Adrenal gland (tissue), 12 donors: ENCODE data around the gene FANCI. TPM values are rescaled to one million over a fixed set of nuclear protein-coding genes. Genes with fewer than 3 reads are reported as not detected.

ENCODE experiments used
- DNase-seq, 7 donors: peaks; one replicate each; pipeline ENCODE4 v3.0.0-alpha.2; 2019 to 2020
- H3K27ac ChIP-seq, 5 donors: fragments of 200-600 bp; sonication (generic) in 4 of 5; 1 replicate in 3 of 5; 2 replicates in 2 of 5; pipeline versions ENCODE4 v1.5.1 to v1.8.0; 2016 to 2020; ENCODE audit warnings: mild to moderate bottlenecking in 1 of 5
- H3K27me3 ChIP-seq: fragments of 200-600 bp; 2 replicates; pipeline ENCODE4 v1.8.0; 2021
- H3K36me3 ChIP-seq, 2 donors: fragments of 200-600 bp; replicated peaks in 1 of 2; 1 replicate in 1 of 2; 2 replicates in 1 of 2; pipeline versions ENCODE4 v1.5.1 to v1.8.0; 2018 to 2022
- H3K4me1 ChIP-seq, 2 donors: fragments of 200-600 bp; replicated peaks in 1 of 2; 1 replicate in 1 of 2; 2 replicates in 1 of 2; pipeline versions ENCODE4 v1.5.1 to v1.8.0; 2018 to 2021
- H3K4me3 ChIP-seq, 4 donors: fragments of 200-600 bp; sonication (generic) in 3 of 4; one replicate each; pipeline ENCODE4 v1.5.1; 2016 to 2018
- H3K9me3 ChIP-seq, 3 donors: fragments of 200-600 bp; sonication (generic) in 1 of 3; replicated peaks in 1 of 3; 1 replicate in 2 of 3; 2 replicates in 1 of 3; pipeline versions ENCODE4 v1.5.1 to v1.8.0; 2016 to 2021
- POLR2A ChIP-seq, 2 donors: fragments of 450-650 bp; IDR thresholded peaks; one replicate each; pipeline ENCODE4 v1.6.1; 2017; ENCODE audit warnings: antibody characterized with exemption in 2 of 2, mild to moderate bottlenecking in 2 of 2, moderate library complexity in 1 of 2
- WGBS, 4 donors: extraction: QIAGEN DNeasy Blood & Tissue Kit in 2 of 4; methylation state at CpG; one replicate each; pipeline versions ENCODE4 v1.1.5 to v1.1.7; 2013 to 2017; 5-methylcytosine and 5-hydroxymethylcytosine counted together
- intact Hi-C, 2 donors: fragments of 100-400 bp; cut with DNase I; formaldehyde crosslinking; loops; one replicate each; pipeline versions ENCODE4 v1.14.1 to v1.15.0; 2022 to 2023
- polyA plus RNA-seq, 3 donors: library from polyadenylated mRNA; stranded (reverse); fragments of 200-250 nt in 2 of 3; fragments of 350-450 nt in 1 of 3; fragmentation: Illumina TruSeq in 1 of 3; extraction: RNeasy Lipid Tissue Mini Kit (QIAGEN cat#74804) in 1 of 3; gene quantifications; one replicate each; pipeline ENCODE4 v1.2.3, GENCODE V29; 2013 to 2014
- total RNA-seq, 9 donors: library from RNA; depleted of rRNA in 4 of 9; stranded (reverse); fragments of >200 nt in 4 of 9; fragments of 120-200 nt in 1 of 9; fragmentation: NEBNext Ultra II Directional in 1 of 9; extraction: Animal tissue kit (Norgen Biotek cat#: 25700) in 1 of 9; gene quantifications; one replicate each; pipeline versions ENCODE4 v1.1.0 to v1.2.4, GENCODE V29; 2013 to 2023
- TF ChIP-seq, protein P1 (sequence below), 6 experiments: fragments of 450-650 bp in 4 of 6; fragments of 200-600 bp in 2 of 6; sonication (generic) in 1 of 6; IDR thresholded peaks; 1 replicate in 5 of 6; 2 replicates in 1 of 6; pipeline versions ENCODE4 v1.5.1 to v1.8.0; 2016 to 2021; ENCODE audit warnings: antibody characterized with exemption in 6 of 6, mild to moderate bottlenecking in 2 of 6, moderate library complexity in 1 of 6
- donor health status: healthy with polysubstance abuse.
- donor health status: Bipolar disorder and iron deficiency.
- donor health status: DM: yes; HTN: yes; CAD: no.
- donor health status: DM: no; HTN: no; CAD: no.
- donor health status: DM: no; HTN: no; CAD: no.
- donor health status: DM: yes; HTN: yes; CAD: no.

The FANCI gene
- total and polyA plus RNA-seq, 12 donors: 1.5 to 23.5 (median 4.5) TPM

DNA sequence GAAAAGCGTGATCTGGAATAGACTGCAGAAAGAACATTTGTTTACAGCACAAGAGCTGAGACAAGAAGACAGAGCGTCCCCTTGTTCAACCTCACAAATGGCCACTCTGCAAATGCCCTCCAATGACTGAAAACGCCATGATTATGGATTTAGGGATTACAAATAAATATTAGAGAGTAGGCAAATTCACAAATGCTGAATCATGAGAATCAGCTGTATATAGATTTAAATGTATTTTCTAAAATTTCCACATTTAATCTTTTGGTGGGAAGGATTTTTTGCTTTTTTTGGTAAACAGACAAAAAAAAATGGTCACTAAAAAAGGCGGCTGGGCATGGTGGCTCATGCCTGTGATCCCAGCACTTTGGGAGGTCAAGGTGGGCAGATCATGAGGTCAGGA, 101.5 kb downstream of the FANCI start:
- WGBS, 4 donors: 79 to 87% (median 84%) methylated on average over 4 of the region's 4 CpGs
- H3K27me3 ChIP-seq: no peaks in the 10 kb centered on the region
- H3K9me3 ChIP-seq: no peaks in the 10 kb centered on the region
- no peak for DNase-seq
- H3K4me3 ChIP-seq: no peak overlapping the region
- TF ChIP-seq, protein P1, sequence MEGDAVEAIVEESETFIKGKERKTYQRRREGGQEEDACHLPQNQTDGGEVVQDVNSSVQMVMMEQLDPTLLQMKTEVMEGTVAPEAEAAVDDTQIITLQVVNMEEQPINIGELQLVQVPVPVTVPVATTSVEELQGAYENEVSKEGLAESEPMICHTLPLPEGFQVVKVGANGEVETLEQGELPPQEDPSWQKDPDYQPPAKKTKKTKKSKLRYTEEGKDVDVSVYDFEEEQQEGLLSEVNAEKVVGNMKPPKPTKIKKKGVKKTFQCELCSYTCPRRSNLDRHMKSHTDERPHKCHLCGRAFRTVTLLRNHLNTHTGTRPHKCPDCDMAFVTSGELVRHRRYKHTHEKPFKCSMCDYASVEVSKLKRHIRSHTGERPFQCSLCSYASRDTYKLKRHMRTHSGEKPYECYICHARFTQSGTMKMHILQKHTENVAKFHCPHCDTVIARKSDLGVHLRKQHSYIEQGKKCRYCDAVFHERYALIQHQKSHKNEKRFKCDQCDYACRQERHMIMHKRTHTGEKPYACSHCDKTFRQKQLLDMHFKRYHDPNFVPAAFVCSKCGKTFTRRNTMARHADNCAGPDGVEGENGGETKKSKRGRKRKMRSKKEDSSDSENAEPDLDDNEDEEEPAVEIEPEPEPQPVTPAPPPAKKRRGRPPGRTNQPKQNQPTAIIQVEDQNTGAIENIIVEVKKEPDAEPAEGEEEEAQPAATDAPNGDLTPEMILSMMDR (IDR thresholded peaks at IDR 0.05): no peak
- TF ChIP-seq POLR2A (IDR thresholded peaks at IDR 0.05): no peak
- H3K4me1 ChIP-seq: peaks cover 0 to 5% of the 10 kb centered on the region in 2 donors
- H3K27ac ChIP-seq: no peak overlapping the region
- no peaks in the 10 kb centered on the region for H3K36me3 ChIP-seq
- intact Hi-C loops: no loop called here

DNA sequence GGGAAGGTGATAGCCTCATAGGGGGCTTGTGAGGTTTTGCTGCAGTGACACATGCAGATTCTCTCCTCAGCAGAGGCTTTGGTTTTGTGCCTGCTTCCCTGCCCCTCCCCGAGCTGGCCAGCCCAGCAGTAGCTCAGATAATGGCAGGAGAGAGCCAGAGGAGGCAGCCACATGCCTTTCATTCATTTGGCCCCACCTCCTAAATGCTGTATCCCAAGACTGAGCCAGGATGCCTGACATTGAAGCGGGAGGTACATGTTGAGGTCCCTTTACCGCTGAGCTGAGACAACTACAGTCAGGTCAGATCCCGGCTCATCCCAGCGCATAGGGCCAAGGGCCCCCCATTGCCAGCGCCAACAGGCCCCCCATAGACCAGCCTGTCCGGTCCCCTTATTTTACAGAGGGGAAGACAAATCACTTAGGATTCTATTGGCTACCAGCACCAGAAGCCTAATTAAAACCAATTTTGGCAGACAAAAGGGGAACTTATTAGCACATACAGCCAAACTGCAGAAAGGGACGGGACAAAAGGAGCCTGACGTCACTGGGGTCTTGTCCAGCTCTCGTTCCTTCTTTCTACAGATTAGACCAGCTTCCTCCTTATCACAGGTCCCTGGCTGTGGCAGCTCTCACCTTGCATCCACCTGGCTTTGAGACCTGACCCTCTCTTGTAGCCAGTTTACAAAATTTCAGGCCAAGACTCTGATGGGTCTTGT, 102.9 kb downstream of the FANCI start:
- no peaks in the 10 kb centered on the region for H3K9me3 ChIP-seq
- WGBS, 4 donors: 47 to 66% (median 55%) methylated on average over 8 to 10 of the region's 10 CpGs
- no peaks in the 10 kb centered on the region for H3K36me3 ChIP-seq
- H3K4me1 ChIP-seq: no peaks in the 10 kb centered on the region
- intact Hi-C loops: no loop called here
- DNase-seq: no peak
- no peak overlapping the region for H3K27ac ChIP-seq
- peaks cover 4% of the 10 kb centered on the region for H3K27me3 ChIP-seq
- TF ChIP-seq, protein P1 (IDR thresholded peaks at IDR 0.05): no peak
- TF ChIP-seq POLR2A (IDR thresholded peaks at IDR 0.05): no peak
- no peak overlapping the region for H3K4me3 ChIP-seq

DNA sequence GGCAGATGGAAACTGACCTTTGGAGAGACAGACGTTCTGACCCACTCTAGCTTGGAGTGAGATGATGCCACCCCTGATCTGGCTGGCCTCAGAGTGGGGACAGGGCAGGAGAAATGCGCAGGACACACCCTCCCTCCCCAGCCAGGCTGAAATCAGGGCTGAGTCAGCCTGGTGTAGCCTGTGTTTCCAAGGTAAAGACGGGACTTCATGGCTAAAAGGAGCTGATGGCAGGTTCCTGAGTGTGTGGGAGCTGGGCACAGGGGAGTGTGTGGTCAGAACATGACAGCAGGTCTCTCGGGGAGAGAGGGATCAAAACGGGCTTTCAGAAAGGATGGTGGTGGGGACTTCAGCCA, 105.4 kb downstream of the FANCI start:
- 56 to 69% (median 61%) methylated on average over 5 of the region's 5 CpGs for WGBS, 4 donors
- Histone ChIP-seq H3K4me1 (no peaks in the 10 kb centered on the region), H3K9me3 (no peaks in the 10 kb centered on the region), H3K27me3 (peaks cover 20% of the 10 kb centered on the region), H3K27ac (no peak overlapping the region), H3K4me3 (no peak overlapping the region), H3K36me3 (no peaks in the 10 kb centered on the region)
- no peak for TF ChIP-seq POLR2A (IDR thresholded peaks at IDR 0.05)
- TF ChIP-seq, protein P1 (IDR thresholded peaks at IDR 0.05): no peak
- no peak for DNase-seq
- intact Hi-C loops: no loop called here

- peaks cover 33% of the 10 kb centered on the region for H3K27me3 ChIP-seq
- no peak overlapping the region for H3K27ac ChIP-seq
- no peak for TF ChIP-seq POLR2A (IDR thresholded peaks at IDR 0.05)
- TF ChIP-seq, protein P1 (IDR thresholded peaks at IDR 0.05): no peak
- H3K36me3 ChIP-seq: no peaks in the 10 kb centered on the region
- no peak for DNase-seq
- no peaks in the 10 kb centered on the region for H3K4me1 ChIP-seq
- WGBS, 4 donors: 52 to 83% (median 62%) methylated on average over 1 to 4 of the region's 4 CpGs
- intact Hi-C loops: no loop called here
- H3K9me3 ChIP-seq: no peaks in the 10 kb centered on the region
- no peak overlapping the region for H3K4me3 ChIP-seq
Measured at GRCh38 chr15:89352476-89352875, 108.7 kb downstream of the FANCI start.
